PFSK-1 (cell line): ENCODE results near the gene RASL12. TPM values are rescaled to one million over a fixed set of nuclear protein-coding genes. Genes with fewer than 3 reads are reported as not detected.

Experiments
- FOXP2 ChIP-seq: optimal IDR thresholded peaks from 2 replicates; pipeline ENCODE3; 2011; ENCODE audit warnings: borderline replicate concordance, control low read depth, inconsistent platforms; ENCODE audit not compliant: insufficient read depth; ENCODE audit errors: extremely low read length, extremely low read depth
- POLR2AphosphoS5 ChIP-seq: IDR thresholded peaks from 2 replicates; pipeline ENCODE4 v1.6.1; 2012; ENCODE audit warnings: low read depth, mild to moderate bottlenecking, control low read depth, low read length, moderate library complexity
- SIN3A ChIP-seq: IDR thresholded peaks from 2 replicates; pipeline ENCODE4 v1.6.1; 2012; ENCODE audit warnings: mild to moderate bottlenecking, low read length, moderate library complexity, borderline replicate concordance; ENCODE audit not compliant: insufficient read depth
- TAF1 ChIP-seq: IDR thresholded peaks from 2 replicates; pipeline ENCODE4 v1.6.1; 2012; ENCODE audit warnings: low read length, control low read depth, borderline replicate concordance; ENCODE audit not compliant: insufficient read depth
- polyA plus RNA-seq: library from polyadenylated mRNA; unstranded; fragments of >200 nt; gene quantifications from one replicate; pipeline ENCODE4 v1.2.1, GENCODE V29; 2012; ENCODE audit warnings: low read depth, missing spikeins; ENCODE audit not compliant: insufficient read length
- TF ChIP-seq, protein P1 (sequence below), 2 experiments: IDR thresholded peaks; 2 replicates each; pipeline versions ENCODE4 v1.6.1 to v1.8.0; 2011 to 2012; ENCODE audit warnings: low read depth in 2 of 2, low read length in 2 of 2, control low read depth in 1 of 2, inconsistent platforms in 1 of 2, mild to moderate bottlenecking in 1 of 2, moderate library complexity in 1 of 2; ENCODE audit not compliant: insufficient read depth in 1 of 2

The RASL12 gene, protein sequence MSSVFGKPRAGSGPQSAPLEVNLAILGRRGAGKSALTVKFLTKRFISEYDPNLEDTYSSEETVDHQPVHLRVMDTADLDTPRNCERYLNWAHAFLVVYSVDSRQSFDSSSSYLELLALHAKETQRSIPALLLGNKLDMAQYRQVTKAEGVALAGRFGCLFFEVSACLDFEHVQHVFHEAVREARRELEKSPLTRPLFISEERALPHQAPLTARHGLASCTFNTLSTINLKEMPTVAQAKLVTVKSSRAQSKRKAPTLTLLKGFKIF
- polyA plus RNA-seq = not detected

DNA sequence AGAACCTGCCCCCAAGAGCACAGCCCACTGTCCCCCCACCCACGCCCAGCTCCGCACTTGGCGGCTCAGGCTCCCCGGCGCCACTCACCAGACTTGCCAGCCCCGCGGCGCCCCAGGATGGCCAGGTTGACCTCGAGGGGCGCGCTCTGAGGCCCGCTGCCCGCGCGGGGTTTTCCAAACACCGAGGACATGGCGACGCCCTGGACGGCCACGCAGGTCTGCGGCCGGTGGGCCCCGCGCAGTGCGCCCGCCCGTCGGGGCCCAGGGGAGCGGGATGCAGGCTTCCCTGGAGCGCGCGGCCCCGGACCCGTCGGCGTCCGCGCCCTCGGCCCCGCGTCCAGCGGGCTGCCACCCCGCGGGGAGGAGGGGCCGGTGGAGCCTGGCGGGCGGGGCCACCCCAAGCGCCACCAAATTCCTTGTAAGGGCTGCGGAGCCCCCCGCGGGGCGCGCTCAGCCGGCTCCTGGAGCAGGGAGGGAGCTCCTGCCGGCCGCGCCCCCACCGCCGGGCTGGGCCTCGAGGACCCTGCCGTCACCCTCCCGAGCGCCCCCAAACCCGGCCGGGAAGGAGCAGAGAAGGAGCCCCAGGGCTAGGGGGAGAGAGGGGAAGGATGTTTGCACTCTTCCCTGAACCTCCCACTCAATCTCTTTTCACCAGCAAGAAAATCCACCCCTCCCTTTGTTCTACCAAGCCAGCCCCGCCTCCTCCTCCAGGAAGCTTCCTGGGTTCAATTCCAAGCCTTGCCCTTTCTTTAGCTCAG is at the start of gene RASL12:
Gene RASL12 (minus strand): TSS at position 347 of the 758 bp plus-strand sequence. CDS start 156 bp downstream, at position 191.
- TF ChIP-seq FOXP2 = no peak
- TF ChIP-seq, protein P1, sequence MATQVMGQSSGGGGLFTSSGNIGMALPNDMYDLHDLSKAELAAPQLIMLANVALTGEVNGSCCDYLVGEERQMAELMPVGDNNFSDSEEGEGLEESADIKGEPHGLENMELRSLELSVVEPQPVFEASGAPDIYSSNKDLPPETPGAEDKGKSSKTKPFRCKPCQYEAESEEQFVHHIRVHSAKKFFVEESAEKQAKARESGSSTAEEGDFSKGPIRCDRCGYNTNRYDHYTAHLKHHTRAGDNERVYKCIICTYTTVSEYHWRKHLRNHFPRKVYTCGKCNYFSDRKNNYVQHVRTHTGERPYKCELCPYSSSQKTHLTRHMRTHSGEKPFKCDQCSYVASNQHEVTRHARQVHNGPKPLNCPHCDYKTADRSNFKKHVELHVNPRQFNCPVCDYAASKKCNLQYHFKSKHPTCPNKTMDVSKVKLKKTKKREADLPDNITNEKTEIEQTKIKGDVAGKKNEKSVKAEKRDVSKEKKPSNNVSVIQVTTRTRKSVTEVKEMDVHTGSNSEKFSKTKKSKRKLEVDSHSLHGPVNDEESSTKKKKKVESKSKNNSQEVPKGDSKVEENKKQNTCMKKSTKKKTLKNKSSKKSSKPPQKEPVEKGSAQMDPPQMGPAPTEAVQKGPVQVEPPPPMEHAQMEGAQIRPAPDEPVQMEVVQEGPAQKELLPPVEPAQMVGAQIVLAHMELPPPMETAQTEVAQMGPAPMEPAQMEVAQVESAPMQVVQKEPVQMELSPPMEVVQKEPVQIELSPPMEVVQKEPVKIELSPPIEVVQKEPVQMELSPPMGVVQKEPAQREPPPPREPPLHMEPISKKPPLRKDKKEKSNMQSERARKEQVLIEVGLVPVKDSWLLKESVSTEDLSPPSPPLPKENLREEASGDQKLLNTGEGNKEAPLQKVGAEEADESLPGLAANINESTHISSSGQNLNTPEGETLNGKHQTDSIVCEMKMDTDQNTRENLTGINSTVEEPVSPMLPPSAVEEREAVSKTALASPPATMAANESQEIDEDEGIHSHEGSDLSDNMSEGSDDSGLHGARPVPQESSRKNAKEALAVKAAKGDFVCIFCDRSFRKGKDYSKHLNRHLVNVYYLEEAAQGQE (IDR thresholded peaks at IDR 0.05; ENCODE audit: insufficient read depth in 1 of 2, low read depth in 2 of 2, low read length in 2 of 2) = no peak
- no peak for TF ChIP-seq TAF1
- no peak for TF ChIP-seq SIN3A
- TF ChIP-seq POLR2AphosphoS5 = no peak

DNA sequence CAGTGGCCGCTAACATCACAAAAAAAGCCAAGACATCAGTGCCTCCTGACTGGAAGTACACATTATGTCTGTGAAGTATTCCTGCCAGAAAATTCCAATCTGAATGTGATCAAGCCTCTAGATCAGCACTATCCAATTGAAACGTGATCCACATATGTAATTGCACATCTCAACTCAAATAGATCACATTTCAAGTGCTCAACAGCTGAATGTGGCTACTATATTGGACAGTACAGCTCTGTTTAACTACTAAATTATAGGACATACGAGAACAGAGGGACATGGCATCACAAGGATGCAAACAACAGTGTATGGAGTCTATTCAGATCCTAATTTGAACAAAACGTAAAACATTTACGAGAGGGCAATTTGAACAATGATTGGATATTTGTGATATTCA is 47.8 kb upstream of the RASL12 start:
- TF ChIP-seq, protein P1 (IDR thresholded peaks at IDR 0.05; ENCODE audit: insufficient read depth in 1 of 2, low read depth in 2 of 2, low read length in 2 of 2) = no peak
- TF ChIP-seq POLR2AphosphoS5 (no peak), SIN3A (no peak), TAF1 (no peak), FOXP2 (no peak)

DNA sequence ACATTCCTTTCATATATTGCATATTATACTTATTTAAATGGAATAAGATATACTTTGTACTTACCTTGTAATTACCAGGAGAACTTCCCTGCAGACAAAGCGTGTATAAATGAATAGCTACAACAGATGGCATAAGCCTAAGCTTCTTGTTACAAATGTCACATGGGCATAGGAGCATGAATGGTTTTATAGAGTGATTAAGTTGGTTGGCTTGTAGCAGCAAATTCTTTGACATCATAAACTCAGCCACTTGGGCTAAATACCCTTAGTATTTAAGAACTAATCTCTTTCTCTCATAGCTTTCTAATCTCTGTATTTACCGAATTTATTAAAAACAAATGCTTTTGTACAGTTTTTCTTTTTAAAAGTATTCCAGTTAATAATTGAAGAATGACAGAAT is 47.3 kb upstream of the RASL12 start, which contains the start of gene UBAP1L:
Gene UBAP1L (minus strand): TSS at position 115 of the 400 bp plus-strand sequence. CDS start 8,985 bp downstream, outside the sequence.
- TF ChIP-seq POLR2AphosphoS5 (no peak), TAF1 (no peak), FOXP2 (no peak), SIN3A (no peak)
- TF ChIP-seq, protein P1 (IDR thresholded peaks at IDR 0.05; ENCODE audit: insufficient read depth in 1 of 2, low read depth in 2 of 2, low read length in 2 of 2) = no peak

DNA sequence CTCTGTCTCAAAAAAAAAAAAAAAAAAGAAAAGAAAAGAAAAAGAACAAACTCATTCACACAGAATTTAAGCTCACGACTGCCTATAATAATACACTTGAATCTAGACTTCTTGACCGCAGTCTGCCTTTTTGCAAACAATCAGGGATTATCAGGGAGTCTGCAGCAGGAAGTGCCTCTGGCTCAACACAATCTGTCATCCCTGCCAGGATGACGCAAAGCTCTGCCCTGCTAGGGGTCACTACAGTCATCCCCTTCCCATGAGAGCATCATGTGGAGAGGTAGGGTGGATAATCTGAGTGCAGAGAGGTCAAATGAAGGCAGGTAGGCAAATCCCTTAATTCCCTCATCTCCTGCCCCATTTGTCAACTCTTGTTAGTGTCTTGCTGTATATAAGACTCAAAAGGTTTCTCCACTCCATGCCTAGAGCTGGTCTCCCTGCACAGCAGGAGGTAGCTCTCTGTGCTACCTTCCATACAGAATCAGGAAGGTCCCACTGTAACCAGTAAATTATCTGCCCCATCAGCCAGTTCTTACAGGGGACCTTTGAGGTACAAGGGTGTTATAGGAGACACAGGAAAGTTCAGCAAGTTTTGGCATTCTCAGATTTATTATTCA is 43.0 kb upstream of the RASL12 start:
- TF ChIP-seq POLR2AphosphoS5 (no peak), SIN3A (no peak), TAF1 (no peak), FOXP2 (no peak)
- TF ChIP-seq, protein P1 (IDR thresholded peaks at IDR 0.05; ENCODE audit: insufficient read depth in 1 of 2, low read depth in 2 of 2, low read length in 2 of 2) = no peak
